HuH-7.5 (cell line): Measurements from ENCODE around the gene USP30.

Experiments used
- DNase-seq: peaks from one replicate; pipeline ENCODE4 v3.0.0; 2011; ENCODE audit warnings: low spot score

Gene USP30

GRCh38 chr12:109097435-109098182, 45.2 kb downstream of the USP30 start, which contains the start of gene UNG:
UNG (plus strand) TSS chr12:109097597; CDS start chr12:109097680, 83 bp downstream.
- DNase-seq, result peak; percentile 95

- no peak for DNase-seq
Measured at GRCh38 chr12:109098183-109098604, 45.8 kb downstream of the USP30 start.

- no peak for DNase-seq
Measured at GRCh38 chr12:109098651-109099050, 46.3 kb downstream of the USP30 start.

GRCh38 chr12:109099431-109100020, 47.1 kb downstream of the USP30 start:
- DNase-seq, result no peak

- no peak for DNase-seq
Measured at GRCh38 chr12:109100741-109101140, 48.4 kb downstream of the USP30 start.

GRCh38 chr12:109102491-109102890, 50.1 kb downstream of the USP30 start:
- no peak for DNase-seq

- DNase-seq, result no peak
Measured at GRCh38 chr12:109105176-109105575, 52.8 kb downstream of the USP30 start.

- no peak for DNase-seq
Measured at GRCh38 chr12:109109746-109110350, 57.5 kb downstream of the USP30 start.

GRCh38 chr12:109110988-109111495, 58.7 kb downstream of the USP30 start:
- DNase-seq, result peak; percentile 46

- DNase-seq, result no peak
Measured at GRCh38 chr12:109112720-109113465, 60.5 kb downstream of the USP30 start.

GRCh38 chr12:109113661-109114321, 61.4 kb downstream of the USP30 start:
- no peak for DNase-seq

GRCh38 chr12:109114644-109115043, 62.3 kb downstream of the USP30 start:
- no peak for DNase-seq

- DNase-seq, result no peak
Measured at GRCh38 chr12:109115404-109115757, 63.0 kb downstream of the USP30 start.

- peak; percentile 45 for DNase-seq
Measured at GRCh38 chr12:109115758-109116610, 63.6 kb downstream of the USP30 start, which contains the start of gene ACACB. ACACB (plus strand) TSS chr12:109116587; CDS start chr12:109139406, 22,819 bp downstream.

- no peak for DNase-seq
Measured at GRCh38 chr12:109116611-109116949, 64.2 kb downstream of the USP30 start.

- DNase-seq, result no peak
Measured at GRCh38 chr12:109120095-109120494, 67.7 kb downstream of the USP30 start.

- DNase-seq, result no peak
Measured at GRCh38 chr12:109120557-109120956, 68.2 kb downstream of the USP30 start.

GRCh38 chr12:109121346-109121880, 69.0 kb downstream of the USP30 start:
- no peak for DNase-seq

GRCh38 chr12:109124878-109125648, 72.7 kb downstream of the USP30 start:
- no peak for DNase-seq

- no peak for DNase-seq
Measured at GRCh38 chr12:109125791-109126190, 73.4 kb downstream of the USP30 start.
